Suprapubic skin (tissue), 4 donors: ENCODE results near the gene PRRT3.

ENCODE experiments used
- CTCF ChIP-seq, 2 donors: fragments of 200-600 bp in 1 of 2; fragments of 450-650 bp in 1 of 2; sonication (generic) in 1 of 2; IDR thresholded peaks; one replicate each; pipeline ENCODE4 v1.5.1; 2016 to 2019; ENCODE audit warnings: antibody characterized with exemption in 2 of 2, mild to moderate bottlenecking in 1 of 2, moderate library complexity in 1 of 2
- EP300 ChIP-seq: sonication (generic); formaldehyde crosslinking; IDR thresholded peaks from one replicate; pipeline ENCODE4 v1.6.1; 2017; ENCODE audit warnings: antibody characterized with exemption
- POLR2A ChIP-seq, 2 donors: fragments of 450-650 bp; IDR thresholded peaks; one replicate each; pipeline ENCODE4 v1.6.1; 2017; ENCODE audit warnings: antibody characterized with exemption in 2 of 2, mild to moderate bottlenecking in 2 of 2, moderate library complexity in 2 of 2
- POLR2AphosphoS5 ChIP-seq, 3 donors: sonication (generic); formaldehyde crosslinking; IDR thresholded peaks; one replicate each; pipeline ENCODE4 v1.6.1; 2017; ENCODE audit warnings: antibody characterized with exemption in 3 of 3

DNA sequence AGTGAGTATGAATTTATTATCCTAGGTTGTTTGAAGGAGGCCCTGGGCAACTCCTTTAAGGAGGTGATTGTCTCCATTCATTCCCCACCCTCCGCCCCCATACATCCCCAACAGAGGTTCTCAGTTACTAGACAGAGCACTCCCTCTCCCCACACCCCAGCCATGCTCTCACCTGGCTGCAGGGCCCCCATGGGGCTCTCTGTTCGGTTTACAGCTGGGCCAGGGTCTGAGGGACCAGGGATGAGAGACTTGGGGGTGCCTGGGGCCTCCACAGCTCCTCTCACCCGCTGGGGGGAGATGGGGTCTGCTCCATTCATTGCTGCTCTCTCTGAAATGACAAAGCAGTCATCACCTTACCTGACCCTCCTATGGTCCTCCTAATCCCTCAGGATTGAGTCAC, 3.6 kb downstream of the PRRT3 start:
- TF ChIP-seq CTCF (IDR thresholded peaks at IDR 0.05) (no peak), POLR2A (IDR thresholded peaks at IDR 0.05) (no peak), POLR2AphosphoS5 (IDR thresholded peaks at IDR 0.05) (no peak), EP300 (no peak)
